ENCODE measurements around the gene KLHL15.
"Not testable (repeated sequence)": the region's sequence is repeated elsewhere in the genome, so short reads cannot be mapped to it uniquely, and the experiment has no call there.

The KLHL15 gene, protein sequence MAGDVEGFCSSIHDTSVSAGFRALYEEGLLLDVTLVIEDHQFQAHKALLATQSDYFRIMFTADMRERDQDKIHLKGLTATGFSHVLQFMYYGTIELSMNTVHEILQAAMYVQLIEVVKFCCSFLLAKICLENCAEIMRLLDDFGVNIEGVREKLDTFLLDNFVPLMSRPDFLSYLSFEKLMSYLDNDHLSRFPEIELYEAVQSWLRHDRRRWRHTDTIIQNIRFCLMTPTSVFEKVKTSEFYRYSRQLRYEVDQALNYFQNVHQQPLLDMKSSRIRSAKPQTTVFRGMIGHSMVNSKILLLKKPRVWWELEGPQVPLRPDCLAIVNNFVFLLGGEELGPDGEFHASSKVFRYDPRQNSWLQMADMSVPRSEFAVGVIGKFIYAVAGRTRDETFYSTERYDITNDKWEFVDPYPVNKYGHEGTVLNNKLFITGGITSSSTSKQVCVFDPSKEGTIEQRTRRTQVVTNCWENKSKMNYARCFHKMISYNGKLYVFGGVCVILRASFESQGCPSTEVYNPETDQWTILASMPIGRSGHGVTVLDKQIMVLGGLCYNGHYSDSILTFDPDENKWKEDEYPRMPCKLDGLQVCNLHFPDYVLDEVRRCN

GRCh38 chrX:24027086-24027485 is at the start of gene KLHL15:
Gene KLHL15, minus strand, starts transcription at chrX:24027186. Its CDS starts 20,493 bp downstream, at chrX:24006693.
- no peak for DNase-seq

GRCh38 chrX:24069877-24070276 is 42.9 kb upstream of the KLHL15 start:
- DNase-seq, result no peak

DNA sequence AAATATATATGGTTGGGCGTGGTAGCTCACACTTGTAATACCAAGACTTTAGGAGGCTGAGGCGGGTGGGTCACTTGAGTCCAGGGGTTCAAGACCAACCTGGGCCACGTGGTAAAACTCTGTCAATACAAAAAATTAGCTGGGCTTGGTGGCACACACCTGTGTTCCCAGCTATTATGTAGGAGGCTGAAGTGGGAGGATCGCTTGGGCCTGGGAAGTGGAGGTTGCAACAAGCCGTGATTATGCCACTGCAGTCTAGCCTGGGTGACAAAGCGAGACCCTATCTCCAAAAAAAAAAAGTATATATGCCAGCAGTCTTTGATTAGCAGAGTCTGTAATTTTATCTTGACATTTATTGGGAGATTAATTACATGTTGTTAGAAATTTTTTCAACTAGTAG is 36.5 kb upstream of the KLHL15 start:
- no peak for DNase-seq

DNA sequence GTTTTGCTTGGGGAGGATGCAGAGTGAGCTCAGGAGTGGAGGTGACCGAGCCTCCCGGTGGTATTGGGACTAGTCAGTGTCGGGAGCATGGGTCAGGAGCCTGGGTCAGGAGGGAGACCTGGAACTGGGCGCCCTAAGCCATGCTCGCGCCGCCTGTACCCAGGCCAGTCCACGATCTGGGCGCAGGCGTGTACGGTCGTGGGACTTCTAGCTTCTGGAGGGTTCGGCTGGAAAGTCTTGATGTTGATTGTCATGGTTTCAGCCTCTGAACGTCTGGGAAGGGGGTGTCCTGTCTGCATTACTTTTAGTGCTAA is 28.0 kb upstream of the KLHL15 start:
- no peak for DNase-seq

GRCh38 chrX:24054182-24055042 is 27.4 kb upstream of the KLHL15 start, which contains the start of gene EIF2S3:
Gene EIF2S3, plus strand, starts transcription at chrX:24054956. Its CDS starts 13 bp downstream, at chrX:24054969.
- peak; percentile 92 for DNase-seq

GRCh38 chrX:24050522-24051318 is 23.7 kb upstream of the KLHL15 start:
- not testable (repeated sequence) for DNase-seq

DNA sequence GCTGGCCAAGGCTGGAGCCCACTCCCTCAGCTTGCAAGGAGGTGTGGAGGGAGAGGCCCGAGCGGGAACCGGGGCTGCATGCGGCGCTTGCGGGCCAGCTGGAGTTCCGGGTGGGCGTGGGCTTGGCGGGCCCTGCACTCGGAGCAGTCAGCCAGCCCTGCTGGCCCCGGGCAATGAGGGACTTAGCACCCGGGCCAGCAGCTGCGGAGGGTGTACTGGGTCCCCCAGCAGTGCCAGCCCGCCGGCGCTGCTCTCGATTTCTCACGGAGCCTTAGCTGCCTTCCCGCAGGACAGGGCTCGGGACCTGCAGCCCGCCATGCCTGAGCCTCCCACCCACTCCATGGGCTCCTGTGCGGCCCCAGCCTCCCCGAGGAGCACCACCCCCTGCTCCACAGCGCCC is 22.7 kb upstream of the KLHL15 start:
- not testable (repeated sequence) for DNase-seq

GRCh38 chrX:24046060-24046459 is 19.1 kb upstream of the KLHL15 start:
- not testable (repeated sequence) for DNase-seq

GRCh38 chrX:24037729-24038128 is 10.7 kb upstream of the KLHL15 start:
- DNase-seq, result no peak

GRCh38 chrX:24034485-24034884 is 7.5 kb upstream of the KLHL15 start:
- DNase-seq, result no peak

- DNase-seq, result no peak
These were observed 3.6 kb upstream of the KLHL15 start for GRCh38 chrX:24030597-24030996.

- no peak for DNase-seq
These were observed 999 bp upstream of the KLHL15 start for GRCh38 chrX:24027985-24028384.

DNA sequence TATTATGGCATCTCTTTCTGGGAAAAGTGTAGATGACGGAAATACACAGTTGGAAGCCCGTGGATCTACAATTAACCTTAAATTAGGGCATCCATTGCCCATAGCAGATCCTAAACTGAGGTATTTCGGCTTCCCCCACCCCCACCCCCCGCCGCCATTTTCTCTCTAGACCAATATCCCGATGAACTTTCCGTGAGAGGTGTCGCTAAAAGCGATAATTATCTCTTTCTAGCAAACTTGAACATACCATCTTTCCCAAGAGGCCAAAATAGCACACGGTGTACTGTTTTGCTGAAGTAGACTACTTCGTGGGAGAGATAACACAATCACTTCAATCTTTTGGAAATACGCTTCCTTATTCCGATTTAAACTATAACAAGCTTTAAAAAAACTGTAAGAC is 554 bp downstream of the KLHL15 start:
- DNase-seq, result peak; percentile 18

GRCh38 chrX:24025741-24026403 is 1.1 kb downstream of the KLHL15 start:
- peak; percentile 28 for DNase-seq

- peak; percentile 58 for DNase-seq
These were observed 1.9 kb downstream of the KLHL15 start for GRCh38 chrX:24024819-24025740.

- DNase-seq, result peak; percentile 13
These were observed 2.9 kb downstream of the KLHL15 start for GRCh38 chrX:24023972-24024669.

- no peak for DNase-seq
These were observed 3.4 kb downstream of the KLHL15 start for GRCh38 chrX:24023544-24023943.

DNA sequence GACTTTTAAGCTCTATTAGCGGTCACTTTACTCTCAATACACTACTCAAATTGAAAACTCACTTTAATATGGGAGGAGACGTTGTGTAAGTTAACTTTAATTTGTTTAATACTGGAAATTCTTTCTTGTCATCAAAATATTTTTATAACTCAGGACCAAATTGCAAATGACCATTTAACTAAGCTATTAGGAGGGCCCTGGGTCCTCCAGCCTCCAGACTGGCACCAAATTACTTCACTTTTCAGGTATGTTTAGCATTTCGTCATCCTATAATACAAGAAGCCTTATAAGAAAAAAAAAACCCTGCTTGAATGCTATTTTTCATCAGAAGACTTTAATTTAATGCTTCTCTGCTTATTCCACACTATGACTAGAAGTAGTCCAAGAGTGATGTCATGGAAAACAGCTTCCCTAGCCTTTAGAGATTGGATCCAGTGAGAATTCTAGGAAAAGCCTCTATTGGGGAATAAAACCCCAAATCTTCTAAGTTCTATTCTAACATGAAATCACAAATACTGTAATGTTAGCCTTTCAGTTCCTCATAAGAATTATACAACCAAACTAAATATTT is 6.6 kb downstream of the KLHL15 start:
- no peak for DNase-seq

GRCh38 chrX:24019448-24019847 is 7.5 kb downstream of the KLHL15 start:
- no peak for DNase-seq

GRCh38 chrX:24018809-24019208 is 8.2 kb downstream of the KLHL15 start:
- DNase-seq, result no peak
